AG10803 (cell line): ENCODE results near the gene SH3D19.
"Not testable (repeated sequence)": the region's sequence is repeated elsewhere in the genome, so short reads cannot be mapped to it uniquely, and the experiment has no call there.

ENCODE experiments used
- DNase-seq: peaks from one replicate; pipeline ENCODE4 v3.0.0; 2010; ENCODE audit warnings: low read depth
- H3K4me3 ChIP-seq: 2 replicates; pipeline ENCODE4 v1.5.1; 2011; ENCODE audit warnings: mild to moderate bottlenecking, low read length, control low read depth
- TF ChIP-seq, protein P1 (sequence below): conservative IDR thresholded peaks from 2 replicates; pipeline ENCODE4 v1.5.1; 2011; ENCODE audit warnings: mild to moderate bottlenecking, low read length, control low read depth, inconsistent platforms

SH3D19 gene

DNA sequence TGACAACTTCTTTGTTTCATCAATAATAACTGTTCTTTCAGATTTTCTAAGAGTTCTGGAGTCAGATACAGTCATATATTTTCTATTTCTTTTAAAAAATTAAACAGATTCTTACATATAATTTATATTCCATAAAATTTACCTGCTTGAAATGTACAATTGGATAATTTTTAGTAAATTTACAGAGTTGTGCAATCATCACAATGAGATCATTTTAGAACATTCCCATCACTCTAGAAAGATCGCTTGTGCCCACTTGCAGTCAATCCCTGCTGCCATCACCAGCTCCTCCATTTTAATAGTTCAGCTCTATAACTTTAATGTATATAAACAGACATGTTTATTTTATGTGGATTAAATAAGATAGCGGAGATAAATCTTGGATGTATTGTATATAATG lies 78.0 kb downstream of the SH3D19 start:
- no peak overlapping the region for H3K4me3 ChIP-seq
- DNase-seq: no peak
- TF ChIP-seq, protein P1, sequence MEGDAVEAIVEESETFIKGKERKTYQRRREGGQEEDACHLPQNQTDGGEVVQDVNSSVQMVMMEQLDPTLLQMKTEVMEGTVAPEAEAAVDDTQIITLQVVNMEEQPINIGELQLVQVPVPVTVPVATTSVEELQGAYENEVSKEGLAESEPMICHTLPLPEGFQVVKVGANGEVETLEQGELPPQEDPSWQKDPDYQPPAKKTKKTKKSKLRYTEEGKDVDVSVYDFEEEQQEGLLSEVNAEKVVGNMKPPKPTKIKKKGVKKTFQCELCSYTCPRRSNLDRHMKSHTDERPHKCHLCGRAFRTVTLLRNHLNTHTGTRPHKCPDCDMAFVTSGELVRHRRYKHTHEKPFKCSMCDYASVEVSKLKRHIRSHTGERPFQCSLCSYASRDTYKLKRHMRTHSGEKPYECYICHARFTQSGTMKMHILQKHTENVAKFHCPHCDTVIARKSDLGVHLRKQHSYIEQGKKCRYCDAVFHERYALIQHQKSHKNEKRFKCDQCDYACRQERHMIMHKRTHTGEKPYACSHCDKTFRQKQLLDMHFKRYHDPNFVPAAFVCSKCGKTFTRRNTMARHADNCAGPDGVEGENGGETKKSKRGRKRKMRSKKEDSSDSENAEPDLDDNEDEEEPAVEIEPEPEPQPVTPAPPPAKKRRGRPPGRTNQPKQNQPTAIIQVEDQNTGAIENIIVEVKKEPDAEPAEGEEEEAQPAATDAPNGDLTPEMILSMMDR: no peak

DNA sequence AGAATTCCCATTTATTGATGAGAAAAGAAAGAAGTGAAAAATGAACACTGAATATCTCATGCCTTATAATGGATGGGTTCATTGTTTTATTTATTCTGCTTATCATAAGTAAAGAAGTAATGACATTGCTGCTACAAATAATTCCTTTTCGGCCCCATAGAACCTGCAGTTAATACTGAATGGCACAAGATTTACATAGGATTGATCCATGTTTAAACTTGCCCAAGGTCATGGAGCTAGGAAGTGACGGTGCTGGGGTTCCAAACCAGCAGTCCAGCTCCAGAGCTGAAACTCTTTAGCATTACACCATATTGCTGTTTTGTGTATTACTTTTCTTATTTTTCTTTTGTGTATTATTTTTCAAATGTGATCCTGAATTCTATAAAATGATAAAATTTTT lies 78.7 kb downstream of the SH3D19 start:
- no peak for DNase-seq
- TF ChIP-seq, protein P1: no peak
- H3K4me3 ChIP-seq: no peak overlapping the region

DNA sequence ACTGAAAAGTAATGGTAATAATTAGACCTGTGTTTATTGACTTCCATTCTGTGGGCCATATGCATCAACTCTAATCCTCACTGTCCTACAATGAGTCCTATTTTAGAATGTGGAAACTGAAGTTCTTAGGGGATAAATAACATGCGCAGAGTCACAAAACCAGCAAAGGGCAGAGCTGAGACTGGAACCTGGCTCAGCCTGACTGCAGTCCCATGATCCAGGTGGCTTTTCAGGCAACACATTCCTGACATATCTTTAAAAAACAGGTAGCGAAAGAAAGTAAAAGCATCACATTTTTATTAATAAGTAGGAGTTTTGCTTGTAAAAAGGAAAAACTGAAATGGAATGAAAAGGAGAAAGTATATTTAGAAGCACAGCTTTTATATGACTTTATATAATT lies 83.1 kb downstream of the SH3D19 start:
- DNase-seq: no peak
- no peak overlapping the region for H3K4me3 ChIP-seq
- TF ChIP-seq, protein P1: no peak

DNA sequence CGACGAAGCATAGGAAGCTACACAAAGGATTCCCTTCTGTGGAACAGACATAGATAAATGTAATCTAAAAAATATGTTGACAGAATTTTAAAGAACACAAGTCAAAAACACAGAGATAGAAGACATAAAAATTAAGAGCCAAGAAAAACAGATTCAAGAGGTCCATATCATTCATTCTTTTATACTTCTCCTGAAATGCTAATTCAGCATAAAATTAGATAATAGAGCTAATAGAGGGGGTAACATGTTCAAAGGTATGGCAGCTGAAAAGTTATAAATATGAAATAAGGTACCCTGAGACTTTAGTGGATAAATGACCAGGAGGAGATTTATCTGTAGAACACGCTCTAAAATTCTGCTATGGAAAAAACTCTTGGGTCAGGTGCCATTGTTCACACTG lies 85.8 kb downstream of the SH3D19 start:
- no peak overlapping the region for H3K4me3 ChIP-seq
- no peak for DNase-seq
- TF ChIP-seq, protein P1: no peak

DNA sequence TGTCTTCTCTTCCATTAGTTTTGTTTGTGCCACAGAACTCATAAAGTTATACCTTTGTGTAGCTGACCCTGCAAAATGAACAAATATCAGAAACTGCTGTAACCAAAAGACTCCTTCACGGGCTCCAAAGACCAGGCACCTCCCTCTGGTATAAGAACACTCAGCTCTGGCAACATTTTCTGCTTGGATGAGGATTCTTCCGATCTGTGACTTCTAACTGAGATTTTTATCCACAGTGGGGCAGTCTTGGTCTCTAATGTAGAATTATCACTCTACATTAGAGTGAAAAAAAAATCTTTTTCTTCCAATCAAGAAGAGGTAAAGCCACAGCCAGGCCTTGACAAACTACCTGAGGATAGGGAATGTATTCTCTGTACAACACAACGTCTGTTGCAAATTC lies 86.9 kb downstream of the SH3D19 start:
- DNase-seq: peak; percentile 34
- H3K4me3 ChIP-seq: no peak overlapping the region
- TF ChIP-seq, protein P1: peak; percentile 24

DNA sequence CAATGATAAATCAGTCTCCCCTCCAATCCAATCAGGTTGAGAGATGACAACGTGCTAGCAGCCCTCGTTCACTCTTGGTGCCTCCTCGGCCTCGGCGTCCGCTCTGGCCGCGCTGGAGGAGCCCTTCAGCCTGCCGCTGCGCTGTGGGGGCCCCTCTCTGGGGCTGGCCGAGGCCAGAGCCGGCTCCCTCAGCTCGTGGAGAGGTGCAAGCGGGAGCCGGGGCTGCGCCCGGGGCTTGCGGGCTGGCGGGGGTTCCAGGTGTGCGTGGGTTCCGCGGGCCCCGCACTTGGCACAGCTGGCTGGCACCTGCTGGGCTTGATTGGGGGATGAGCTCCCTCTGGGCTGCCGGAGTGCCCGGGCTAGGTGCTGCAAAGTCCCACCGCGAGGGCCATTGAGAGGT lies 89.4 kb downstream of the SH3D19 start:
- no peak overlapping the region for H3K4me3 ChIP-seq
- TF ChIP-seq, protein P1: no peak
- DNase-seq: no peak

DNA sequence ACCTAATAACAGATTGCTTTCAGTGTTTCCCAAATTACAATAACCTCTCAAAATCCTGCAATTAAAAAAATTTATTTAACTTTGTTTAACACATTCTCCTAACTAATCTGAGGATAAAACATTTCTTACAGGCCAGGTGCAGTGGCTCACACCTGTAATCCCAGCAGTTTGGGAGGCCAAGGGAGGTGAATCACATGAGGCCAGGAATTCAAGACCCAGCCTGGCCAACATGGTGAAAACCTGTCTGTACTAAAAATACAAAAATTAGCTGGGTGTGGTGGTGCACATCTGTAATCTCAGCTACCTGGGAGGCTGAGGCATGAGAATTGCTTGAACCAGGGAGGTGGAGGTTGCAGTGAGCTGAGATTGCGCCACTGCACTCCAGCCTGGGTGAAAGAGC lies 90.0 kb downstream of the SH3D19 start:
- not testable (repeated sequence) for DNase-seq

DNA sequence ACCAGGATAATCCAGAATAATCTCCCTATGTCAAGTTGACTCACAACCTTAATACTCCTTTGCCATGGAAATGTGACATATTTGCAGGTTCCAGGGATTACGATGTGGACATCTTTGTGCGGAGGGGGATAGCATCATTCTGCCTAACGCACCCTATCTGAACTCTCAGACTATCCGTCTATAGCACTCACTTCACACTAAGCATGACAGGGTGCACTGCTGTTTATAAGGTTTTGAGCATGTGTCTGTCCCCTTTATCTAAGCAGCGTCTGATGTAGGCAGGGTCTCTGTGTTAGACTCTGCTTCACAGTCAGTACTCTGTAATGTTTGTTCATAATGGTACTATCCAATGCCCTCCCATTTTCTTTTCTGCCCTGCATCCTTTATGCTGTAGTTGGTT lies 91.8 kb downstream of the SH3D19 start:
- no peak overlapping the region for H3K4me3 ChIP-seq
- DNase-seq: no peak
- TF ChIP-seq, protein P1: no peak

More for the DNA sequence above, 90.0 kb downstream of the SH3D19 start:
- not testable (repeated sequence) for H3K4me3 ChIP-seq
